A673 (cell line): ENCODE data around the gene GPR15LG.

Experiments
- EZH2 ChIP-seq: fragments of 200-600 bp; sonication (generic); IDR thresholded peaks from 2 replicates; pipeline ENCODE4 v1.6.1; 2017; ENCODE audit warnings: borderline replicate concordance, low read depth, mild to moderate bottlenecking, mixed read lengths, antibody characterized with exemption, low read length; ENCODE audit not compliant: poor library complexity, severe bottlenecking
- TF ChIP-seq, protein P1 (sequence below): fragments of 300-800, 200-600 bp; sonication (generic); conservative IDR thresholded peaks from 2 replicates; pipeline ENCODE4 v1.5.1; 2017; ENCODE audit warnings: low read depth, mild to moderate bottlenecking, antibody characterized with exemption, low read length, moderate library complexity, mixed read lengths

DNA sequence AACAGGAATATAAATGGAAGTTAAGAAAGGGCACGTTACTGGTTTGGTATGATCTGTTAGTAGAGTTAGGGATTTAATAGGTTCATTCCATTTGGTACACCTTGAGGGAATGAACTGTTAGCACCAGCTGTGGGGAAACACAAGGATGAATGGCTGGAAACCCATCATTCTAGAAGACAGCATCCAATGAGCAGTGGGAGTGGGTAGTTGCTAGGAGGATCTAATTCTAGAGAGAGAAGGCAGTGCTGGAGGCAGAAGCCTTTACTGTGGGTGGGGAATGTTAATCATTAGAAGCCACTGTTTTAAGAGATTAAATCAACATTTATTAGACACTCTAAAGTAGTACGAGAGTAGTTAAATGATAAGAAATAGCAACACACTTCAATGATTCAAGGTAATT, 15.5 kb upstream of the GPR15LG start:
- TF ChIP-seq, protein P1, sequence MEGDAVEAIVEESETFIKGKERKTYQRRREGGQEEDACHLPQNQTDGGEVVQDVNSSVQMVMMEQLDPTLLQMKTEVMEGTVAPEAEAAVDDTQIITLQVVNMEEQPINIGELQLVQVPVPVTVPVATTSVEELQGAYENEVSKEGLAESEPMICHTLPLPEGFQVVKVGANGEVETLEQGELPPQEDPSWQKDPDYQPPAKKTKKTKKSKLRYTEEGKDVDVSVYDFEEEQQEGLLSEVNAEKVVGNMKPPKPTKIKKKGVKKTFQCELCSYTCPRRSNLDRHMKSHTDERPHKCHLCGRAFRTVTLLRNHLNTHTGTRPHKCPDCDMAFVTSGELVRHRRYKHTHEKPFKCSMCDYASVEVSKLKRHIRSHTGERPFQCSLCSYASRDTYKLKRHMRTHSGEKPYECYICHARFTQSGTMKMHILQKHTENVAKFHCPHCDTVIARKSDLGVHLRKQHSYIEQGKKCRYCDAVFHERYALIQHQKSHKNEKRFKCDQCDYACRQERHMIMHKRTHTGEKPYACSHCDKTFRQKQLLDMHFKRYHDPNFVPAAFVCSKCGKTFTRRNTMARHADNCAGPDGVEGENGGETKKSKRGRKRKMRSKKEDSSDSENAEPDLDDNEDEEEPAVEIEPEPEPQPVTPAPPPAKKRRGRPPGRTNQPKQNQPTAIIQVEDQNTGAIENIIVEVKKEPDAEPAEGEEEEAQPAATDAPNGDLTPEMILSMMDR, result no peak
- TF ChIP-seq EZH2, result no peak
